Measurements from ENCODE around the gene BLOC1S3.
A peak's percentile ranks its signal among the peaks of the same experiment; 100 is the strongest.

Gene BLOC1S3

GRCh38 chr19:45136507-45137178 lies 41.9 kb upstream of the BLOC1S3 start:
- H3K79me2 ChIP-seq (ENCODE audit: insufficient read depth, low read length), result peaks cover 4% of the 10 kb centered on the region; the same call in 1 of the 2 replicates

GRCh38 chr19:45137179-45137761 lies 41.3 kb upstream of the BLOC1S3 start:
- TF ChIP-seq EZH2phosphoT487 (conservative IDR thresholded peaks at IDR 0.05; ENCODE audit: low read length), result no peak
- no peak for TF ChIP-seq CTCF (IDR thresholded peaks at IDR 0.05; ENCODE audit: insufficient read depth, low read length, poor library complexity, severe bottlenecking)
- Histone ChIP-seq H3K27ac (ENCODE audit: low read depth, low read length) (peak overlapping the region; percentile 57), H3K9me2 (replicated peaks; ENCODE audit: insufficient read depth, low read length) (no peaks in the 10 kb centered on the region), H3F3A (ENCODE audit: insufficient read depth) (no peaks in the 10 kb centered on the region), H3K9ac (ENCODE audit: low read length) (peak overlapping the region; percentile 20; the same call in 1 of the 2 replicates), H2AFZ (ENCODE audit: low read depth, low read length, severe bottlenecking) (no peak overlapping the region), H3K9me3 (ENCODE audit: insufficient read depth, low read length) (no peaks in the 10 kb centered on the region), H3K4me3 (ENCODE audit: insufficient read depth, low read length, poor library complexity, severe bottlenecking) (no peak overlapping the region), H3K4me2 (ENCODE audit: low read depth, low read length, poor library complexity, severe bottlenecking) (peak overlapping the region; percentile 42), H3K27me3 (ENCODE audit: low read length) (no peaks in the 10 kb centered on the region), H3K36me3 (ENCODE audit: low read length) (no peaks in the 10 kb centered on the region), H4K20me1 (ENCODE audit: low read depth, low read length) (no peaks in the 10 kb centered on the region), H3K79me2 (ENCODE audit: insufficient read depth, low read length) (peaks cover 4% of the 10 kb centered on the region; the same call in 1 of the 2 replicates)

More at GRCh38 chr19:45136507-45137178, 41.9 kb upstream of the BLOC1S3 start:
- Histone ChIP-seq H3K9me3 (ENCODE audit: insufficient read depth, low read length) (no peaks in the 10 kb centered on the region), H3K4me2 (ENCODE audit: low read depth, low read length, poor library complexity, severe bottlenecking) (peak overlapping the region; percentile 42), H2AFZ (ENCODE audit: low read depth, low read length, severe bottlenecking) (no peak overlapping the region), H3K9me2 (replicated peaks; ENCODE audit: insufficient read depth, low read length) (no peaks in the 10 kb centered on the region), H3K27me3 (ENCODE audit: low read length) (no peaks in the 10 kb centered on the region), H3F3A (ENCODE audit: insufficient read depth) (no peaks in the 10 kb centered on the region), H4K20me1 (ENCODE audit: low read depth, low read length) (no peaks in the 10 kb centered on the region), H3K9ac (ENCODE audit: low read length) (peak overlapping the region; percentile 20; the same call in 1 of the 2 replicates), H3K4me3 (ENCODE audit: insufficient read depth, low read length, poor library complexity, severe bottlenecking) (no peak overlapping the region), H3K27ac (ENCODE audit: low read depth, low read length) (peak overlapping the region; percentile 57), H3K36me3 (ENCODE audit: low read length) (no peaks in the 10 kb centered on the region)
- no peak for TF ChIP-seq EZH2phosphoT487 (conservative IDR thresholded peaks at IDR 0.05; ENCODE audit: low read length)
- TF ChIP-seq CTCF (IDR thresholded peaks at IDR 0.05; ENCODE audit: insufficient read depth, low read length, poor library complexity, severe bottlenecking), result no peak

GRCh38 chr19:45138303-45138751 lies 40.3 kb upstream of the BLOC1S3 start:
- H3K4me2 ChIP-seq (ENCODE audit: low read depth, low read length, poor library complexity, severe bottlenecking), result no peak overlapping the region
- no peak overlapping the region for H3K27ac ChIP-seq (ENCODE audit: low read depth, low read length)
- H3K9me3 ChIP-seq (ENCODE audit: insufficient read depth, low read length), result no peaks in the 10 kb centered on the region
- no peaks in the 10 kb centered on the region for H4K20me1 ChIP-seq (ENCODE audit: low read depth, low read length)
- no peak overlapping the region for H3K9ac ChIP-seq (ENCODE audit: low read length)
- no peaks in the 10 kb centered on the region for H3K9me2 ChIP-seq (replicated peaks; ENCODE audit: insufficient read depth, low read length)
- no peak overlapping the region for H2AFZ ChIP-seq (ENCODE audit: low read depth, low read length, severe bottlenecking)
- H3K79me2 ChIP-seq (ENCODE audit: insufficient read depth, low read length), result peaks cover 4% of the 10 kb centered on the region; the same call in 1 of the 2 replicates
- TF ChIP-seq CTCF (IDR thresholded peaks at IDR 0.05; ENCODE audit: insufficient read depth, low read length, poor library complexity, severe bottlenecking), result no peak
- TF ChIP-seq EZH2phosphoT487 (conservative IDR thresholded peaks at IDR 0.05; ENCODE audit: low read length), result no peak
- no peaks in the 10 kb centered on the region for H3K36me3 ChIP-seq (ENCODE audit: low read length)
- no peaks in the 10 kb centered on the region for H3K27me3 ChIP-seq (ENCODE audit: low read length)
- no peak overlapping the region for H3K4me3 ChIP-seq (ENCODE audit: insufficient read depth, low read length, poor library complexity, severe bottlenecking)
- no peaks in the 10 kb centered on the region for H3F3A ChIP-seq (ENCODE audit: insufficient read depth)

Measured in SU-DHL-6 (cell line).